Uterus (tissue), 4 donors: ENCODE measurements around the gene OTOS. TPM values are rescaled to one million over a fixed set of nuclear protein-coding genes. Genes with fewer than 3 reads are reported as not detected.
A peak's percentile ranks its signal among the peaks of the same experiment; 100 is the strongest.

Source experiments
- DNase-seq, 2 donors: peaks; one replicate each; pipeline ENCODE4 v3.0.0-alpha.2; 2019 to 2020
- H3K27ac ChIP-seq, 2 donors: fragments of 200-600 bp; sonication (generic); 1 replicate in 1 of 2; 2 replicates in 1 of 2; pipeline ENCODE4 v1.5.1; 2016 to 2018
- H3K27me3 ChIP-seq, 2 donors: fragments of 200-600 bp; sonication (generic); one replicate each; pipeline ENCODE4 v1.5.1; 2018 to 2019; ENCODE audit warnings: control low read depth in 1 of 2
- H3K36me3 ChIP-seq, 2 donors: fragments of 200-600 bp; sonication (generic); one replicate each; pipeline ENCODE4 v1.5.1; 2019; ENCODE audit warnings: control low read depth in 1 of 2
- H3K4me1 ChIP-seq, 2 donors: fragments of 200-600 bp; sonication (generic); one replicate each; pipeline ENCODE4 v1.5.1; 2018 to 2019; ENCODE audit warnings: control low read depth in 1 of 2
- H3K4me3 ChIP-seq, 2 donors: fragments of 200-600 bp; sonication (generic); 1 replicate in 1 of 2; 2 replicates in 1 of 2; pipeline ENCODE4 v1.5.1; 2018 to 2019; ENCODE audit warnings: mild to moderate bottlenecking in 1 of 2
- H3K9me3 ChIP-seq, 2 donors: fragments of 200-600 bp; sonication (generic); one replicate each; pipeline ENCODE4 v1.5.1; 2019; ENCODE audit warnings: control low read depth in 1 of 2
- POLR2A ChIP-seq, 2 donors: fragments of 450-650 bp; IDR thresholded peaks; one replicate each; pipeline ENCODE4 v1.6.1; 2016; ENCODE audit warnings: antibody characterized with exemption in 2 of 2, mild to moderate bottlenecking in 1 of 2, moderate library complexity in 1 of 2
- intact Hi-C: fragments of 100-400 bp; cut with DNase I; formaldehyde crosslinking; loops from one replicate; pipeline ENCODE4 v1.15.1; 2023; ENCODE audit warnings: low total_unique reads
- total RNA-seq, 4 donors: library from RNA; depleted of rRNA in 3 of 4; stranded (reverse); fragments of >200 nt in 3 of 4; gene quantifications; one replicate each; pipeline versions ENCODE4 v1.1.0 to v1.2.4, GENCODE V29; 2014 to 2023
- TF ChIP-seq, protein P1 (sequence below), 4 experiments: fragments of 200-600 bp in 2 of 4; fragments of 450-650 bp in 2 of 4; sonication (generic) in 2 of 4; IDR thresholded peaks; one replicate each; pipeline ENCODE4 v1.5.1; 2016 to 2019; ENCODE audit warnings: antibody characterized with exemption in 4 of 4, mild to moderate bottlenecking in 2 of 4, moderate library complexity in 1 of 4
- donor health status: DM: yes; HTN: yes; CAD: no.

OTOS gene
- total RNA-seq, 4 donors from 2014 or later: not detected

DNA sequence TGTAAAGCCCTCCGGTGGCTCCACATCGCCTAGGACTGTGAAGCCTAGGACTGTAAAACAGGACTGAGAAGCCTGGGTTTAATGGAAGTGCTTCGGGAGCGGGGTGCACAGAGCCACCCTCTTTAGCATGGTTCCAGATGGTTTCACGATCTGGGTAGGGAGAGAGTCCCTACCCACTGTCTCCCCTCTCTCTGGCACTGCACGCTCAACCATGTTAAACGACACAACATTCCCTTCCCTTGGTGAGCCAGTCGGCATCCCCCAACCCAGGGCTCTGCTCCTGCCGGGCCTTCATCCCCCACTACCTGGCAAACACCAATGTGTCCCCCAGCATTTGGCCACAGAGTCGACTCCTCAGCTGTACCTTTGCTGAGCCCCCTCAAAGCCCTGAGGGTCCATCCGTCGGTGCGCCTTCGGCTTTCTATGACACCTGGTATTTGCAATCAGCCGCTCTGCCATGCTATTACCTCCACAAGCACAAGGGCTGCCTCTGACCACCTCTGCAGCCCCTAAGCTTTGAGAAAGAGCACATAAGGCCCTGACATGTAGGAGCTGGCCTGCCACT is 5.4 kb downstream of the OTOS start:
- Histone ChIP-seq H3K27ac (no peak overlapping the region), H3K27me3 (no peaks in the 10 kb centered on the region), H3K36me3 (no peaks in the 10 kb centered on the region), H3K9me3 (no peaks in the 10 kb centered on the region), H3K4me3 (peak overlapping the region; percentile 70 to 87), H3K4me1 (peaks cover 0 to 12% of the 10 kb centered on the region in 2 donors)
- DNase-seq: no peak
- intact Hi-C loops: no loop called here
- TF ChIP-seq, protein P1, sequence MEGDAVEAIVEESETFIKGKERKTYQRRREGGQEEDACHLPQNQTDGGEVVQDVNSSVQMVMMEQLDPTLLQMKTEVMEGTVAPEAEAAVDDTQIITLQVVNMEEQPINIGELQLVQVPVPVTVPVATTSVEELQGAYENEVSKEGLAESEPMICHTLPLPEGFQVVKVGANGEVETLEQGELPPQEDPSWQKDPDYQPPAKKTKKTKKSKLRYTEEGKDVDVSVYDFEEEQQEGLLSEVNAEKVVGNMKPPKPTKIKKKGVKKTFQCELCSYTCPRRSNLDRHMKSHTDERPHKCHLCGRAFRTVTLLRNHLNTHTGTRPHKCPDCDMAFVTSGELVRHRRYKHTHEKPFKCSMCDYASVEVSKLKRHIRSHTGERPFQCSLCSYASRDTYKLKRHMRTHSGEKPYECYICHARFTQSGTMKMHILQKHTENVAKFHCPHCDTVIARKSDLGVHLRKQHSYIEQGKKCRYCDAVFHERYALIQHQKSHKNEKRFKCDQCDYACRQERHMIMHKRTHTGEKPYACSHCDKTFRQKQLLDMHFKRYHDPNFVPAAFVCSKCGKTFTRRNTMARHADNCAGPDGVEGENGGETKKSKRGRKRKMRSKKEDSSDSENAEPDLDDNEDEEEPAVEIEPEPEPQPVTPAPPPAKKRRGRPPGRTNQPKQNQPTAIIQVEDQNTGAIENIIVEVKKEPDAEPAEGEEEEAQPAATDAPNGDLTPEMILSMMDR (IDR thresholded peaks at IDR 0.05): no peak
- TF ChIP-seq POLR2A (IDR thresholded peaks at IDR 0.05): no peak

GRCh38 chr2:240134466-240134865 is 6.0 kb downstream of the OTOS start:
- Histone ChIP-seq H3K36me3 (no peaks in the 10 kb centered on the region), H3K27ac (no peak overlapping the region), H3K9me3 (no peaks in the 10 kb centered on the region), H3K4me3 (no peak overlapping the region), H3K27me3 (no peaks in the 10 kb centered on the region), H3K4me1 (peaks cover 0 to 12% of the 10 kb centered on the region in 2 donors)
- TF ChIP-seq POLR2A (IDR thresholded peaks at IDR 0.05): no peak
- TF ChIP-seq, protein P1 (IDR thresholded peaks at IDR 0.05): no peak
- DNase-seq: no peak
- intact Hi-C loops: no loop called here

DNA sequence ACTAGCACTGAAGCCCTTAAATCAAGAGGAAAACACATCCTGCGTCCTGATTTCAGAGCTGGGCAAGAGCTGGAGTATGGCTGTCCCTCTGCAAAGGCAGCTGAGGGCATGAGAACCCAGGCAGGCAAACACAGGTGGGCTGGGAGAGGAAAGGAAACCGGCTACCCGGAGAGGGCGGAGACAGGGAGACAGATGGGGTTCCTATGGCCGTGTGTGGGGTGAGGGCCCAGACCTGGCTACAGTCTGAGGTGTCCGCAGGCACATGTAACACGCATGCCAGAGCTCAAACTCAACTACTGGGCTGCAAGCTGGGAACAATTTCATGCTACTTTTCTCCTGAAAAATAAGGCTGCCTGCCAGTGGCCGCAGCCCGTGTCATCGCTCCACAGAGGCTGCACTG is 7.1 kb downstream of the OTOS start:
- DNase-seq: no peak
- Histone ChIP-seq H3K4me3 (no peak overlapping the region), H3K27ac (no peak overlapping the region), H3K36me3 (no peaks in the 10 kb centered on the region), H3K9me3 (no peaks in the 10 kb centered on the region), H3K27me3 (no peaks in the 10 kb centered on the region), H3K4me1 (peaks cover 0 to 12% of the 10 kb centered on the region in 2 donors)
- intact Hi-C loops: no loop called here
- TF ChIP-seq, protein P1 (IDR thresholded peaks at IDR 0.05): no peak
- TF ChIP-seq POLR2A (IDR thresholded peaks at IDR 0.05): no peak

DNA sequence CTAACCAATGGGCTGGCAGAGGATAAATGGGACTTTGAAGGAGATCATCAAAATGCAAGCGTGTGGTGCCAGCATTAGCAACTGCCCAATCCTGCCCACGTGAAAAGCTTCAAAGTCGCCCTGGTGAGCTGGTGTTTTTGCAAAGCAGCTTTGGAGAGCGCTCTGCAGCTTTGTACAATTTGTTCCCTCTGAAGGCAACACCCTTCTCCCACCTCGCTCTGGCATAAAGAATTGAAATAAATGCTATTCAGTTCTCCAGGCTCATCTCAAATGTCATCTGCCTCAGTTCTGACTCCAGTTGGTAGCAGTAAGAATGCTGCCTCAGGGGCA is 7.8 kb downstream of the OTOS start:
- DNase-seq: no peak
- no peaks in the 10 kb centered on the region for H3K9me3 ChIP-seq
- H3K4me1 ChIP-seq: peaks cover 0 to 12% of the 10 kb centered on the region in 2 donors
- no peaks in the 10 kb centered on the region for H3K27me3 ChIP-seq
- no peaks in the 10 kb centered on the region for H3K36me3 ChIP-seq
- no peak overlapping the region for H3K27ac ChIP-seq
- no peak overlapping the region for H3K4me3 ChIP-seq
- TF ChIP-seq, protein P1 (IDR thresholded peaks at IDR 0.05): no peak
- no peak for TF ChIP-seq POLR2A (IDR thresholded peaks at IDR 0.05)
- intact Hi-C loops: no loop called here

- no peak overlapping the region for H3K27ac ChIP-seq
- peaks cover 0 to 12% of the 10 kb centered on the region in 2 donors for H3K4me1 ChIP-seq
- TF ChIP-seq, protein P1 (IDR thresholded peaks at IDR 0.05): no peak
- TF ChIP-seq POLR2A (IDR thresholded peaks at IDR 0.05): no peak
- intact Hi-C loops: no loop called here
- H3K36me3 ChIP-seq: no peaks in the 10 kb centered on the region
- H3K9me3 ChIP-seq: no peaks in the 10 kb centered on the region
- no peak for DNase-seq
- no peaks in the 10 kb centered on the region for H3K27me3 ChIP-seq
- no peak overlapping the region for H3K4me3 ChIP-seq
Measured at GRCh38 chr2:240131941-240132650, 8.4 kb downstream of the OTOS start.
